ENCODE measurements around the gene PLSCR2.
"Not testable (repeated sequence)": the region's sequence is repeated elsewhere in the genome, so short reads cannot be mapped to it uniquely, and the experiment has no call there.

Gene PLSCR2

DNA sequence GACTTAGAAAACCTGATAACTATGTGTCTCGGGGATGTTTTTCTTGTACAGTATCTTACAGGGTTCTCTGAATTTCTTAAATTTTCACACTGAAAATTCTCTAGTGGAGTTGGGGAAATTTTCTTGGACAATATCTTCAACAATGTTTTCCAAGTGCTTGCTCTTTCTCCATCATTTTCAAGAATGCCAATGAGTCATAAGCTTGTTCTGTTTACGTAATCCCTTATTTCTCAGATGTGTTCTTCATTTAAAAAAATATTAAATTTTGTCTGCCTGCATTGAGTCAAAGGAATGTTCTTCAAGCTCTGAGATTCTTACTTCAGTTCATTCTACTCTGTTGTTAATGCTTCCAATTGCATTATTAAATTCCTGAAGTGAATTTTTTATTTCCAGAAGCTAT lies 21.9 kb upstream of the PLSCR2 start:
- DNase-seq (ENCODE audit: low read depth in 2 of 3, low spot score in 2 of 3): no peak

DNA sequence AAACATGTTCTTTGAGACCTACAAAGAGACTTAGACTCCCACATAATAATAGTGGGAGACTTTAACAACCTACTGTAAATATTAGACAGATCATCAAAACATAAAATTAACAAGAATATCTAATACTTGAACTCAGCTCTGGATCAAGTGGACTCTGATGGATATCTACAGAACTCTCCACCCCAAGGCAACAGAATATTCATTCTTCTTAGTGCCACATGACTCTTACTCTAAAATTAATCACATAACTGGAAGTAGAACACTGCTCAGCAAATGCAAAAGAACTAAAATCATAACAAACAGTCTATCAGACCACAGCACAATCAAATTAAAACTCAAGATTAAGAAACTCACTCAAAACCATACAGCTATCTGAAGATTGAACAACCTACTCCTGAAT lies 15.9 kb upstream of the PLSCR2 start:
- DNase-seq (ENCODE audit: low read depth in 2 of 3, low spot score in 2 of 3): no peak

DNA sequence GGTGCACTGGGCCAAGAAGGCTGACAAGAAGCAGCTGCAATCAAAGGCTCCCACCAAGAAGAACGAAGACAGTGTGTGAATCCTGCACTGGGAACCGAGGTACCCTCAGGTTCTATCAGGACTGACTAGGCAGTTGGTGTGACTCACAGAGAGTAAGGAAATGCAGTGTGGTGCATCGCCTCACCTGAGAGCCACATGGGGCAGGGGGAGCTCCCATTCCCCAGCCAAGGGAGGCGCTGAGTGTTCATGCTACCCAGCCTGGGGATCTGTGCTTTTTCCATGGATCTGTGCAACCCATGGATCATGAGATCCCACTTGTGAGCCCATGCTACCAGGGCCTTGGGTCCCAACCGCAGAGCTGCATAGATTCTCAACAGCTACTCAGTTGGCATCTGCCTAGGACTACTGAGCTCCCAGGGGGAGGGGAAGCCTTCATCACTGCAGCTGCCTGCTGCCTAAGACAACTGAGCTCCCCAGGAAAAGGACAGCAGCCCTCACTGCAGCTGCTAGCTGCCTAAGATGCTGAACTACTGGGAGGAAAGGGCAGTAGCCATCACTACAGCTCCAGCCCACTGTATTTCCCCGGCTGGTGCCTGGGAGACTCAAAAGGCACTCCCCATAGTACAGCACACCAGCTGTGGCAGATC lies 6.9 kb upstream of the PLSCR2 start:
- no peak for DNase-seq (ENCODE audit: low read depth in 2 of 3, low spot score in 2 of 3)

DNA sequence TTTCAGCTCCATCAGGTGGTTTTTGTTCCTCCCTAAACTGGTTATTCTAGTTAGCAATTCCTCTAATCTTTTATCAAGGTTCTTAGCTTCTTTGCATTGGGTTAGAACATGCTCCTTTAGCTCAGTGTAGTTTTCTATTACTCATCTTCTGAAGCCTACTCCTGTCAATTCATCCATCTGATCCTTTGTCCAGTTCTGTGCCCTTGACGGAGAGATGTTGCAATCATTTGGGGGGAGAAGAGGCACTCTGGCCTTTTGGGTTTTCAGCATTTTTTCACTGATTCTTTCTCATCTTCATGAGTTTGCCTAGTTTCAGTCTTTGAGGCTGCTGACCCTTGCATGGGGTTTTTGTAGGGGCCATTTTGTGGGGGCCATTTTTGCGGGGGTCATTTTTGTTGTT lies 5.6 kb upstream of the PLSCR2 start:
- not testable (repeated sequence) for DNase-seq (ENCODE audit: low read depth in 2 of 3, low spot score in 2 of 3)

GRCh38 chr3:146473726-146474125 lies 4.4 kb upstream of the PLSCR2 start:
- no peak for DNase-seq (ENCODE audit: low read depth in 2 of 3, low spot score in 2 of 3)

DNA sequence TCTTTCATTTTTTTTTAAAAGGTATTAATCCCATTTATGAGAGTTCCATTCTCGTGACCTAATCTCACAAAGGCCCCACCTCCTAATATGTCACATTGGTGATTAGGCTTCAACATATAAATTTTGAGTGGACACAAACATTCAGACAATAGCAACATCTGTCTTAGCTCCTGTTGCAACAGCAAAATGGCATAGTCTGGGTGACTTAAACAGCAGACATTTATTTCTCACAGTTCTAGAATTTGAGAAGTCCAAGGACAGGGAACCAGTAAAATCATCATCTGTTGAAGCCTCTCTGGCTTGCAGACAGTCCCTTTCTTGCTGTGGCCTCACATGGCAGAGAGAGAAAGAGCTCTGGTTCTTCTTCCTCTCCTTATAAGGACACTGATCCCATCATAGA lies 3.2 kb upstream of the PLSCR2 start:
- DNase-seq (ENCODE audit: low read depth in 2 of 3, low spot score in 2 of 3): no peak

- DNase-seq (ENCODE audit: low read depth in 2 of 3, low spot score in 2 of 3): no peak
Measured at GRCh38 chr3:146471012-146471411, 1.7 kb upstream of the PLSCR2 start.

GRCh38 chr3:146470425-146470990 lies 1.1 kb upstream of the PLSCR2 start:
- no peak for DNase-seq (ENCODE audit: low read depth in 2 of 3, low spot score in 2 of 3)

GRCh38 chr3:146468671-146469149 lies 651 bp downstream of the PLSCR2 start:
- DNase-seq (ENCODE audit: low read depth in 2 of 3, low spot score in 2 of 3): no peak

DNA sequence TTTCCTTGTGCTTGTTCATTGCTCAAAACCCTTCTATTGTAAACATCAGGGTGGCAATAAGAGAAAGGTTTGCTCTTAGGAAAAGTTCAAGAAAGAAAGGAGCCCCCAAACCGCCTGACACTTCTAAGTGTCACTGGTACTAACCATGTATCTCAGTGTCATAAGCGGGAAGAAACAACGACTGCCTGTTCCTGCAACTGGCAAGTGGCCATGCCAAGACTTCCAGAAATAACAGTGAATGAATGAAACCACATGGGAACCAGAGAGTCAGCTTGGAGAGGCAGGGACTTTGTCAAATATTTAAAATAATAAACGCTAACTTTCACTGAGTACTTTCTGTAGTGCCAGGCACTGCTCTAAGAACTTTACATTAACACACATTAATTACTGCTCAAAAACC lies 1.1 kb downstream of the PLSCR2 start:
- no peak for DNase-seq (ENCODE audit: low read depth in 2 of 3, low spot score in 2 of 3)

DNA sequence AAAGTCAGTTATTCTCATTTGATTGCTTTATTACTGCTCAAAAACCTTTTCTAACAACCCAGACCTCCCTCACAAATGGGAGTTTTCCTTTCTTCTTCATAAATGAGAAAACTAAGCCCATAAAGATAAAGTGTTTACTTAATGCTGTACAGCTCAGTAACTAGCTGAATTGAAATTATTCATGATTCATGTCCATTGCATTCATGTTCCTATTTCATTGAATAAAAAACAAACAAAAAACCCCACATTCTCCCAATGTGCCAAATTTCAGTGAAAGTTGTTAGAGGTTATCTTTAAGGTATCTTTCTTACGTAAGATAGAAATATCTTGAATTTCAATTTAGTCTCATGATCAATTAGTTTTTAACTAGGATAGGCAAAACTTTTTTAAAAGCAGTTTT lies 2.8 kb downstream of the PLSCR2 start:
- DNase-seq (ENCODE audit: low read depth in 2 of 3, low spot score in 2 of 3): no peak

DNA sequence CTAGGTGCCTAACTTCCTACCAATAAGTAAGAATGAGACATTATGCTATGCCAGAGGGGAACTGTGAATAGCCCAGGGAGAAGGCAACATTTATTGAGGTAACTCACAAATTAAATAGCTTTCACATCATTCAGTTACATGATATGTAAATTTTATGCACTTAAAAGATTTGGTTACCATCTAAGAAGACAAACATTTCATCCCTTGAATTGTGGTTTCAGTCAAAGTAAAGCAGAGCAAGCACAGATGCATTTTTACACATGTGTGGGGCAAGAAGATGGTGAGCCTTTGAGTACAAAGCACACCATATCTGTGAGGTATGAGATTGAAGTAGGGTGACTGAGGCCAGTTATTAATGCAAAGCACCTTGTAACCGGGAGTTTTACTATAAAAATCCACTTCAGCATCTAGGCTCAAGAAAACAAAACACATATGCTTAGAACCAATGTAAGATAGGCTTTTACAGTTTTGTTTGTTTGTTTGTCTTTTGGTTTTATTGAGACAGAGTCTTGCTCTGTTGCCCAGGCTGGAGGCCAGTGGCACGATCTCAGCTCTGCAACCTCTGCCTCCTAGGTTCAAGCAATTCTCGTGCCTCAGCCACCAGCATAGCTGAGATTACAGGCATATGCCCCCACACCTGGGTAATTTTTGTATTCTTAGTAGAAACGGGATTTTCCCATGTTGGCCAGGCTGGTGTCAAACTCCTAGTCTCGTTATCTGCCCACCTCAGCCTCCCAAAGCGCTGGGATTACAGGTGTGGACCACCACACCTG lies 3.5 kb downstream of the PLSCR2 start:
- DNase-seq (ENCODE audit: low read depth in 2 of 3, low spot score in 2 of 3): no peak

- no peak for DNase-seq (ENCODE audit: low read depth in 2 of 3, low spot score in 2 of 3)
Measured at GRCh38 chr3:146464783-146465182, 4.6 kb downstream of the PLSCR2 start.

- DNase-seq (ENCODE audit: low read depth in 2 of 3, low spot score in 2 of 3): no peak
Measured at GRCh38 chr3:146464005-146464595, 5.3 kb downstream of the PLSCR2 start.

DNA sequence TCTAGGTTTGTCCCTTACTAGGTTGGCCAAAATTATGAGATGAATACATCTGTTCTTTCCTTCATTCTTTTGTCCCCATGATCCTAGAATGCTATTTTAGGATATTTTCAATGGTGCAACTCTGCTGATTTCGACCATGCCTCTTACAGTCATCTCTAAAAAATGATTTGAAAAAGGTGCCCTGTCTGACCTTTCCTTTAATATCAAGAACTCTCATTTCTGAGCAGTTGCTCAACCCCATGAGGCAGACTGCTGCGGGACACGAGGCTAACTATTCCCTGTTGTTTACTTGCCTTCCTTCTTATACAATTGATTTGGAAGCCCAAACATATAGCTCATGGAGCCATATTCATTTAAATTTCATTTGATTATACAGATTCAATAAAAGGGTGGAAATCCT lies 14.6 kb downstream of the PLSCR2 start:
- no peak for DNase-seq (ENCODE audit: low read depth in 2 of 3, low spot score in 2 of 3)

GRCh38 chr3:146449613-146450012 lies 19.7 kb downstream of the PLSCR2 start:
- DNase-seq (ENCODE audit: low read depth in 2 of 3, low spot score in 2 of 3): no peak

GRCh38 chr3:146449076-146449475 lies 20.3 kb downstream of the PLSCR2 start:
- no peak for DNase-seq (ENCODE audit: low read depth in 2 of 3, low spot score in 2 of 3)

DNA sequence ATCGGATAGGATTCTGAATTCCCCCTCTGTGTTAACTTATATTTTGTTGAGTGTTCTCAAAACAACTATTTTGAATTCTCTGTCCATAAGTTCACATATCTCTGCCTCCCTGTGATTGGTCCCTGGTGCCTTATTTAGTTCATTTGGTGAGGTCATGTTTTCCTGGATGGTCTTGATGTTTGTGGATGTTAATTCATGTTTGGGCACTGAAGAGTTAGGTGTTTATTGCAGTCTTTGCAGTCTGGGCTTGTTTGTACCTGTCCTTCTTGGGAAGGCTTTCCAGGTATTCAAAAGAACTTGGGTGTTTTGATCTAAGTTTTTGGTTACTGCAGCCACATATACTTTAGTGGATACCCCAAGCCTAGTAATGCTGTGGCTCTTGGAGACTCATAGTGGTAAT lies 23.3 kb downstream of the PLSCR2 start:
- DNase-seq (ENCODE audit: low read depth in 2 of 3, low spot score in 2 of 3): no peak

DNA sequence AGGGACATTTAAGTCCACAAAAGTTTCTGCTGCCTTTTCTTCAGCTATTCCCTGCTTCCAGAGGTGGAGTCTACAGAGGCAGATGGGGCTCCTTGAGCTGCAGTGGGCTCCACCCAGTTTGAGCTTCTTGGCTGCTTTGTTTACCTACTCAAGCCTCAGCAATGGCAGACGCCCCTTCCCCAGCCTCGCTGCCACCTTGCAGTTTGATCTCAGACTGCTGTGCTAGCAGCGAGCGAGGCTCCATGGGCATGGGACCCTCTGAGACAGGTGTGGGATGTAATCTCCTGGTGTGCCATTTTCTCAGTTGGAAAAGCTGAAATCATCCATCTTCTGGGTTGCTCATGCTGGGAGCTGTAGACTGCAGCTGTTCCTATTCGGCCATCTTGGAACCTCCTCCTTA lies 29.1 kb downstream of the PLSCR2 start:
- DNase-seq (ENCODE audit: low read depth in 2 of 3, low spot score in 2 of 3): not testable (repeated sequence)

- DNase-seq (ENCODE audit: low read depth in 2 of 3, low spot score in 2 of 3): no peak
Measured at GRCh38 chr3:146432066-146432465, 37.3 kb downstream of the PLSCR2 start.

DNA sequence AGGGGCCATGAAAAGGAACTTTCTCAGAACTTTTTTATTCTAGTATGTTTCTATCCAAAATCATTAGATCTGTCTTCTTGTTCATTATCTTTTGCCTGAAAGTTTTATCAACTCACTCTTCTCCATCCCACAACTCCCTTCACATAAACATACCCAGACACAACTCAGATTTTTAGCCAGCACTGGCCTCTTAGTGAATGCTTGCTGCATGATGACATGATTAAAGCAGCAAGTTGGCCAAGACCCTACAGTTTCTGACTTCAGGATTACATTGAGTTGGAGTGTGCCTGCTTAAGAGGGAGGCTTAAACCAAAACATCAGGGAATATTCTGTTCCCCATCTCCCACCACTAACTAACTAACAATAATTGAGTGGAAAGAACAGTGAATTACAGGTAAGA lies 38.1 kb downstream of the PLSCR2 start:
- DNase-seq (ENCODE audit: low read depth in 2 of 3, low spot score in 2 of 3): no peak

- DNase-seq (ENCODE audit: low read depth in 2 of 3, low spot score in 2 of 3): no peak
Measured at GRCh38 chr3:146425341-146425740, 44.0 kb downstream of the PLSCR2 start.
